Neutrophil (primary cell): ENCODE data around the gene FBN1.

Experiments
- H3K27ac ChIP-seq: fragments of 200-600 bp; sonication (generic); 2 replicates; pipeline ENCODE4 v1.5.1; 2016; ENCODE audit warnings: mild to moderate bottlenecking, moderate library complexity
- H3K27me3 ChIP-seq: fragments of 200-600 bp; sonication (generic); 2 replicates; pipeline ENCODE4 v1.6.0; 2016; ENCODE audit warnings: mild to moderate bottlenecking
- H3K36me3 ChIP-seq: fragments of 200-600 bp; sonication (generic); 2 replicates; pipeline ENCODE4 v1.5.1; 2017
- H3K4me1 ChIP-seq, 2 experiments: fragments of 200-600 bp in 1 of 2; sonication (generic) in 1 of 2; 1 replicate in 1 of 2; 2 replicates in 1 of 2; pipeline versions ENCODE4 v1.5.1 to v1.6.1; 2013 to 2016; ENCODE audit warnings: low read depth in 1 of 2, low read length in 1 of 2, mild to moderate bottlenecking in 1 of 2, moderate library complexity in 1 of 2; ENCODE audit not compliant: control insufficient read depth in 1 of 2, insufficient read depth in 1 of 2
- H3K4me3 ChIP-seq, 2 experiments: fragments of 200-600 bp in 1 of 2; sonication (generic) in 1 of 2; 1 replicate in 1 of 2; 2 replicates in 1 of 2; pipeline ENCODE4 v1.5.1; 2013 to 2016; ENCODE audit warnings: low read depth in 1 of 2, low read length in 1 of 2, mild to moderate bottlenecking in 1 of 2, moderate library complexity in 1 of 2
- H3K9me3 ChIP-seq: fragments of 200-600 bp; sonication (generic); 2 replicates; pipeline ENCODE4 v1.5.1; 2016
- CTCF ChIP-seq: fragments of 200-600 bp; sonication (generic); IDR thresholded peaks from 2 replicates; pipeline ENCODE4 v1.5.1; 2016; ENCODE audit warnings: antibody characterized with exemption

Gene FBN1

GRCh38 chr15:48592933-48593332 is 52.6 kb downstream of the FBN1 start:
- TF ChIP-seq CTCF = no peak
- no peaks in the 10 kb centered on the region for H3K36me3 ChIP-seq

GRCh38 chr15:48592221-48592731 is 53.2 kb downstream of the FBN1 start:
- no peak for TF ChIP-seq CTCF
- Histone ChIP-seq H3K9me3 (no peaks in the 10 kb centered on the region), H3K27ac (no peak overlapping the region), H3K4me3 (no peak overlapping the region), H3K27me3 (no peaks in the 10 kb centered on the region), H3K4me1 (peaks cover 33 to 43% of the 10 kb centered on the region in 2 experiments), H3K36me3 (no peaks in the 10 kb centered on the region)

More at GRCh38 chr15:48592933-48593332, 52.6 kb downstream of the FBN1 start:
- no peak overlapping the region for H3K4me3 ChIP-seq
- no peak overlapping the region for H3K27ac ChIP-seq
- H3K9me3 ChIP-seq = no peaks in the 10 kb centered on the region
- H3K4me1 ChIP-seq = peaks cover 40 to 49% of the 10 kb centered on the region in 2 experiments
- no peaks in the 10 kb centered on the region for H3K27me3 ChIP-seq

GRCh38 chr15:48590723-48591122 is 54.8 kb downstream of the FBN1 start:
- H3K36me3 ChIP-seq = no peaks in the 10 kb centered on the region
- no peak for TF ChIP-seq CTCF
- H3K27ac ChIP-seq = no peak overlapping the region
- H3K27me3 ChIP-seq = no peaks in the 10 kb centered on the region
- peaks cover 18 to 27% of the 10 kb centered on the region in 2 experiments for H3K4me1 ChIP-seq
- H3K4me3 ChIP-seq = no peak overlapping the region
- H3K9me3 ChIP-seq = no peaks in the 10 kb centered on the region

- Histone ChIP-seq H3K4me3 (no peak overlapping the region), H3K27me3 (no peaks in the 10 kb centered on the region), H3K9me3 (no peaks in the 10 kb centered on the region), H3K36me3 (no peaks in the 10 kb centered on the region), H3K27ac (no peak overlapping the region), H3K4me1 (peaks cover 0 to 3% of the 10 kb centered on the region in 2 experiments)
- TF ChIP-seq CTCF = no peak
Observed at GRCh38 chr15:48584812-48585563, 60.5 kb downstream of the FBN1 start.

- Histone ChIP-seq H3K9me3 (no peaks in the 10 kb centered on the region), H3K4me3 (no peak overlapping the region), H3K27ac (no peak overlapping the region), H3K27me3 (no peaks in the 10 kb centered on the region), H3K36me3 (no peaks in the 10 kb centered on the region), H3K4me1 (peaks cover 4 to 10% of the 10 kb centered on the region in 2 experiments)
- TF ChIP-seq CTCF = no peak
Observed at GRCh38 chr15:48584090-48584811, 61.3 kb downstream of the FBN1 start.
